Lung (tissue), 12 donors: ENCODE measurements around the gene PIK3CD. TPM values are rescaled to one million over a fixed set of nuclear protein-coding genes. Genes with fewer than 3 reads are reported as not detected.

Source experiments
- ATAC-seq: fragments of 200-7000 bp; cut with Tn5 transposase; one replicate; pipeline ENCODE4 v1.9.1; 2020; ENCODE audit warnings: moderate number of reproducible peaks; ENCODE audit not compliant: insufficient read depth, low FRiP score
- DNase-seq, 3 donors: peaks; one replicate each; pipeline ENCODE4 v3.0.0-alpha.2; 2013 to 2017
- H3K27ac ChIP-seq, 2 donors: one replicate each; pipeline ENCODE4 v1.5.1; 2013; ENCODE audit warnings: mild to moderate bottlenecking in 2 of 2, moderate library complexity in 2 of 2, control low read depth in 1 of 2, inconsistent platforms in 1 of 2, low read depth in 1 of 2, low read length in 1 of 2
- H3K27me3 ChIP-seq, 3 donors: one replicate each; pipeline ENCODE4 v1.5.1; 2013; ENCODE audit warnings: low read length in 2 of 3; ENCODE audit not compliant: control insufficient read depth in 3 of 3, insufficient read depth in 3 of 3
- H3K36me3 ChIP-seq, 4 donors: one replicate each; pipeline ENCODE4 v1.5.1; 2013; ENCODE audit warnings: low read length in 4 of 4, mild to moderate bottlenecking in 1 of 4, moderate library complexity in 1 of 4; ENCODE audit not compliant: control insufficient read depth in 4 of 4, insufficient read depth in 4 of 4
- H3K4me1 ChIP-seq, 5 donors: one replicate each; pipeline ENCODE4 v1.5.1; 2013; ENCODE audit warnings: low read length in 5 of 5, mild to moderate bottlenecking in 2 of 5, moderate library complexity in 1 of 5; ENCODE audit not compliant: control insufficient read depth in 5 of 5, insufficient read depth in 5 of 5
- H3K4me3 ChIP-seq: one replicate; pipeline ENCODE4 v1.5.1; 2013; ENCODE audit warnings: mild to moderate bottlenecking, control low read depth, moderate library complexity
- H3K9ac ChIP-seq, 2 donors: one replicate each; pipeline ENCODE4 v1.5.1; 2013; ENCODE audit warnings: low read length in 2 of 2, control low read depth in 1 of 2; ENCODE audit not compliant: insufficient read depth in 1 of 2
- H3K9me3 ChIP-seq, 4 donors: one replicate each; pipeline ENCODE4 v1.5.1; 2013; ENCODE audit warnings: low read length in 3 of 4, mild to moderate bottlenecking in 1 of 4, moderate library complexity in 1 of 4; ENCODE audit not compliant: control insufficient read depth in 4 of 4, insufficient read depth in 3 of 4
- CTCF ChIP-seq: IDR thresholded peaks from 2 replicates; pipeline ENCODE4 v1.5.1; 2012; ENCODE audit warnings: mild to moderate bottlenecking; ENCODE audit errors: control extremely low read depth, extremely low read depth
- WGBS, 2 donors: extraction: QIAGEN DNeasy Blood & Tissue Kit; methylation state at CpG; one replicate each; pipeline ENCODE4 v1.1.7; 2013; 5-methylcytosine and 5-hydroxymethylcytosine counted together
- polyA plus RNA-seq, 2 donors: library from polyadenylated mRNA; stranded (reverse); fragments of 200-250 nt; gene quantifications; one replicate each; pipeline ENCODE4 v1.2.1, GENCODE V29; 2013
- total RNA-seq, 2 donors: library from RNA; depleted of rRNA in 1 of 2; stranded (reverse); fragments of >200 nt in 1 of 2; gene quantifications; one replicate each; pipeline ENCODE4 v1.2.1, GENCODE V29; 2014 to 2021
- donor health status: control.
- donor health status: control.
- donor health status: Bipolar disorder and iron deficiency.
- donor health status: healthy.
- donor health status: DM: yes; HTN: yes; CAD: no.

PIK3CD gene
- total and polyA plus RNA-seq, 4 donors, result 7.8 to 29.6 (median 21.8) TPM

- no peak overlapping the region for H3K9ac ChIP-seq
These were observed 25.4 kb downstream of the PIK3CD start for GRCh38 chr1:9676815-9677393.

GRCh38 chr1:9680091-9680490 lies 28.6 kb downstream of the PIK3CD start:
- Histone ChIP-seq H3K4me1 (no peaks in the 10 kb centered on the region), H3K9ac (no peak overlapping the region), H3K4me3 (no peak overlapping the region), H3K9me3 (no peaks in the 10 kb centered on the region), H3K36me3 (no peaks in the 10 kb centered on the region), H3K27ac (no peak overlapping the region), H3K27me3 (no peaks in the 10 kb centered on the region)
- DNase-seq, result no peak
- TF ChIP-seq CTCF, result no peak
- ATAC-seq, result no peak
- 90 to 92% methylated on average over 2 of the region's 2 CpGs for WGBS, 2 donors

More at GRCh38 chr1:9676815-9677393, 25.4 kb downstream of the PIK3CD start:
- H3K4me3 ChIP-seq, result no peak overlapping the region
- no peaks in the 10 kb centered on the region for H3K36me3 ChIP-seq
- DNase-seq (peak in 1 of 3 donors; percentile 21), ATAC-seq (no peak)
- no peaks in the 10 kb centered on the region for H3K4me1 ChIP-seq
- H3K27ac ChIP-seq, result no peak overlapping the region
- H3K9me3 ChIP-seq, result no peaks in the 10 kb centered on the region
- no peak for TF ChIP-seq CTCF
- 55 to 66% methylated on average over 10 of the region's 10 CpGs for WGBS, 2 donors
- H3K27me3 ChIP-seq, result no peaks in the 10 kb centered on the region

- Histone ChIP-seq H3K9me3 (no peaks in the 10 kb centered on the region), H3K9ac (no peak overlapping the region), H3K27ac (no peak overlapping the region), H3K27me3 (no peaks in the 10 kb centered on the region), H3K4me1 (no peaks in the 10 kb centered on the region), H3K4me3 (no peak overlapping the region), H3K36me3 (no peaks in the 10 kb centered on the region)
- no peak for TF ChIP-seq CTCF
- DNase-seq (no peak), ATAC-seq (no peak)
- 84 to 91% methylated on average over 6 of the region's 6 CpGs for WGBS, 2 donors
These were observed 29.3 kb downstream of the PIK3CD start for GRCh38 chr1:9680828-9681227.

- Histone ChIP-seq H3K4me3 (no peak overlapping the region), H3K27ac (no peak overlapping the region), H3K36me3 (no peaks in the 10 kb centered on the region), H3K9me3 (no peaks in the 10 kb centered on the region), H3K27me3 (peaks cover 0 to 10% (median 4%) of the 10 kb centered on the region in 3 donors), H3K4me1 (peaks cover 0 to 18% (median 0%) of the 10 kb centered on the region in 5 donors), H3K9ac (no peak overlapping the region)
- 94 to 97% methylated on average over 1 of the region's 1 CpG for WGBS, 2 donors
- DNase-seq (no peak), ATAC-seq (no peak)
- TF ChIP-seq CTCF, result no peak
These were observed 33.3 kb downstream of the PIK3CD start for GRCh38 chr1:9684801-9685200.
